MG63 (cell line): ENCODE measurements around the gene FAT2. TPM values are rescaled to one million over a fixed set of nuclear protein-coding genes. Genes with fewer than 3 reads are reported as not detected.

Source experiments
- DNase-seq: peaks from one replicate; pipeline ENCODE4 v3.0.0-alpha.2; 2020
- H3K27me3 ChIP-seq: fragments of 250-450 bp; sonication (Bioruptor Pico); 2 replicates; pipeline ENCODE4 v1.5.1; 2020; ENCODE audit warnings: mild to moderate bottlenecking, moderate library complexity
- H3K36me3 ChIP-seq: fragments of 250-450 bp; sonication (Bioruptor Pico); 2 replicates; pipeline ENCODE4 v1.5.1; 2020; ENCODE audit warnings: mild to moderate bottlenecking, moderate library complexity
- H3K4me3 ChIP-seq: fragments of 250-450 bp; sonication (Bioruptor Pico); 2 replicates; pipeline ENCODE4 v1.5.1; 2020; ENCODE audit warnings: mild to moderate bottlenecking, moderate library complexity
- H3K9me3 ChIP-seq: fragments of 250-450 bp; sonication (Bioruptor Pico); 2 replicates; pipeline ENCODE4 v1.5.1; 2020; ENCODE audit warnings: mild to moderate bottlenecking, moderate library complexity
- total RNA-seq: library from RNA; depleted of rRNA; stranded (reverse); fragments of >200 nt; shearing (Covaris generic); gene quantifications from 2 replicates; pipeline ENCODE4 v1.2.3, GENCODE V29; 2014; ENCODE audit warnings: low replicate concordance; rRNA removed

The FAT2 gene, protein sequence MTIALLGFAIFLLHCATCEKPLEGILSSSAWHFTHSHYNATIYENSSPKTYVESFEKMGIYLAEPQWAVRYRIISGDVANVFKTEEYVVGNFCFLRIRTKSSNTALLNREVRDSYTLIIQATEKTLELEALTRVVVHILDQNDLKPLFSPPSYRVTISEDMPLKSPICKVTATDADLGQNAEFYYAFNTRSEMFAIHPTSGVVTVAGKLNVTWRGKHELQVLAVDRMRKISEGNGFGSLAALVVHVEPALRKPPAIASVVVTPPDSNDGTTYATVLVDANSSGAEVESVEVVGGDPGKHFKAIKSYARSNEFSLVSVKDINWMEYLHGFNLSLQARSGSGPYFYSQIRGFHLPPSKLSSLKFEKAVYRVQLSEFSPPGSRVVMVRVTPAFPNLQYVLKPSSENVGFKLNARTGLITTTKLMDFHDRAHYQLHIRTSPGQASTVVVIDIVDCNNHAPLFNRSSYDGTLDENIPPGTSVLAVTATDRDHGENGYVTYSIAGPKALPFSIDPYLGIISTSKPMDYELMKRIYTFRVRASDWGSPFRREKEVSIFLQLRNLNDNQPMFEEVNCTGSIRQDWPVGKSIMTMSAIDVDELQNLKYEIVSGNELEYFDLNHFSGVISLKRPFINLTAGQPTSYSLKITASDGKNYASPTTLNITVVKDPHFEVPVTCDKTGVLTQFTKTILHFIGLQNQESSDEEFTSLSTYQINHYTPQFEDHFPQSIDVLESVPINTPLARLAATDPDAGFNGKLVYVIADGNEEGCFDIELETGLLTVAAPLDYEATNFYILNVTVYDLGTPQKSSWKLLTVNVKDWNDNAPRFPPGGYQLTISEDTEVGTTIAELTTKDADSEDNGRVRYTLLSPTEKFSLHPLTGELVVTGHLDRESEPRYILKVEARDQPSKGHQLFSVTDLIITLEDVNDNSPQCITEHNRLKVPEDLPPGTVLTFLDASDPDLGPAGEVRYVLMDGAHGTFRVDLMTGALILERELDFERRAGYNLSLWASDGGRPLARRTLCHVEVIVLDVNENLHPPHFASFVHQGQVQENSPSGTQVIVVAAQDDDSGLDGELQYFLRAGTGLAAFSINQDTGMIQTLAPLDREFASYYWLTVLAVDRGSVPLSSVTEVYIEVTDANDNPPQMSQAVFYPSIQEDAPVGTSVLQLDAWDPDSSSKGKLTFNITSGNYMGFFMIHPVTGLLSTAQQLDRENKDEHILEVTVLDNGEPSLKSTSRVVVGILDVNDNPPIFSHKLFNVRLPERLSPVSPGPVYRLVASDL (N-terminal part only)
- not detected in 2 replicates for total RNA-seq

DNA sequence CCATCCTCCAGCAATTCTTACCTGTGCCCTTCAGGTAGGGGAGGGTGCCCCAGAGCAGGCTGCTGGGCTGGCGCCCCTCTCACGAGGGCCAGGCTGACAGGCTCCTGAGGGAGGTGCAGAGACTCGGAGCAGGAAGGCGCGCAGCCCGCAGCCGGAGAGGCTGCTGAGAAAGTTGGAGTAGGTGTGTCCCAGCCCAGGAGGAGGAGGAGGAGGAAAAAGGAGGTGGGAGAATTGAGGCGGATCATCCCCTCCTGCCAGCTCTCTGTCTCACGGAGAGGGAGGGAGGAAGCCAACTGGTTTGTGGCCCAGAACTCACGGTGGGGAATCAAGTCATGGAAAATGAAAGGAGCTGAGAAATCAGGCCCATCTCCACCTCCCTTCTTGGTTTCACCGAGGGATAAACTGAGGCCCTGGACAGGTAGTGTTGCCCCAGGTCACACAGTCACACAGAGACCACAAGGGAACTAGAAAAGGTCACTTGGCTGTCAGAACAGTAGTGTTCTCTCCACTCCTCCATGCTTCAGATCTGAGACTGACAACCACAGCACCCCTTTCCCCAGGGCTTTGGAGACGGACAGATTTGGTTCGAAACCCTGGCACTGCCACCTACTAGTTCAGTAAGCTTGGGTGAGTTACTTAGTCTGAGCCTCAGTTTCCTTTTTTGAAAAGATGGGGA, at the start of gene FAT2:
TSS of gene FAT2 (minus strand) at position 188 of the 676 bp plus-strand sequence. CDS start 22,400 bp downstream, outside the sequence.
- no peak for DNase-seq
- no peaks in the 10 kb centered on the region for H3K27me3 ChIP-seq
- H3K9me3 ChIP-seq: no peaks in the 10 kb centered on the region
- H3K36me3 ChIP-seq: no peaks in the 10 kb centered on the region
- H3K4me3 ChIP-seq: no peak within 1 kb of the TSS

DNA sequence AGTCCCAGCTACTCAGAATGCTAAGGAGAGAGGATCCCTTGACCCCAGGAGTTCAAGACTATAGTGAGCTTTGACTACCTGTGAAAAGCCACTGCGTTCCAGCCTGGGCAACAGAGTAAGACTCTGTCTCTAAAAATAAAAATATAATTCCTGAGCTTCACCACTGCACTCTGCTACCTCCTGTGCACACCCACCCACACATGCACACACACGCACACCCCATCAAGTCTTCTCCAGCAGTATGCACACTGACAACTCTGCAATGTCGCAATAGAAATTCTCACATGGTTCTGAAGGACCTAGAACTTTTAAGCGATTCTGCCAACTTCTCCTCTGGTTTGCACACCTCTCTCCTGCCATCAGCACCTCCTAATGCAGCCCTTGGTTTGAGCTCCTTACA, 47.5 kb upstream of the FAT2 start:
- Histone ChIP-seq H3K9me3 (peaks cover 6% of the 10 kb centered on the region; the same call in 1 of the 2 replicates), H3K27me3 (peaks cover 15% of the 10 kb centered on the region), H3K4me3 (no peak overlapping the region), H3K36me3 (no peaks in the 10 kb centered on the region)
- no peak for DNase-seq

DNA sequence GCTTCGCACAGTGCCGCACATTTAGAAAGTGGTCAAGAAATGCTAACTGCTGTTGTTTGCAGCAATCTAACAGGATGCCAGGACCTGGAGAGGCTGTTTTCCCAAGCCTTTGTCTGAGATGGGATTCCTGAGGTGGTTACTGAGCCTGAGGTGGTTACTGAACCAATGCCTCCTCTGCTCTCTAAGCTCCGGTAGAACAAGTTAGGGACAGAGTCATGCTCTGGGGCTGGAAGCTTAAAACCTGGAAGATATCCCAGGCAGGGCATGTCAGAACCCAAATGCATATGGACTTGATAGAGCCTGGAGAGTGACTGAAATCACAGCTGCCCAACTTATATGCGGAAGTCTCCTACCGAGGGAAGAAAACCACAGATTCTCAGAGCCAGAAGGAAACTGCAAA, 46.5 kb upstream of the FAT2 start:
- no peak overlapping the region for H3K4me3 ChIP-seq
- peaks cover 6% of the 10 kb centered on the region; the same call in 1 of the 2 replicates for H3K9me3 ChIP-seq
- peaks cover 15% of the 10 kb centered on the region for H3K27me3 ChIP-seq
- no peak for DNase-seq
- no peaks in the 10 kb centered on the region for H3K36me3 ChIP-seq

DNA sequence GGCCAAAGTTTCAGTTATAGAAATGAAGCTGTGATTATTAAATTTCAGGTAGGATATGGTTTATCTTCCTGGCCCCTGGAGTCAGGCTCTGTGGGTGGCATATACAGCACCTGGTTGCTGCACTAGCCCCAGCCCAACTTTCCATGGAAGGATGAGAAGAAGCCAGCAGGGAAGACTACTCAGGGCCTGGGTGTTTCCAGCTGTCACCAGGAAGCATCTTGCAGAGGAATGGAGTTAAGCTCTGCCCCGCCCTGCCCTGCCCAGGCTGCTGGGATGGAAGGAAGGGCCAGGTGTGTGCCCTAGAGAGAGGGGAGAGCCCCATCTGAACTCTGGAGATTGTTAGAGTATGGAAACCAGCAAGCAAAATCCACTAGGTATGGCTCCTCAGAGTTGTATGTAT, 42.8 kb upstream of the FAT2 start:
- H3K36me3 ChIP-seq: no peaks in the 10 kb centered on the region
- no peak overlapping the region for H3K4me3 ChIP-seq
- DNase-seq: no peak
- peaks cover 6% of the 10 kb centered on the region; the same call in 1 of the 2 replicates for H3K9me3 ChIP-seq
- peaks cover 15% of the 10 kb centered on the region for H3K27me3 ChIP-seq

DNA sequence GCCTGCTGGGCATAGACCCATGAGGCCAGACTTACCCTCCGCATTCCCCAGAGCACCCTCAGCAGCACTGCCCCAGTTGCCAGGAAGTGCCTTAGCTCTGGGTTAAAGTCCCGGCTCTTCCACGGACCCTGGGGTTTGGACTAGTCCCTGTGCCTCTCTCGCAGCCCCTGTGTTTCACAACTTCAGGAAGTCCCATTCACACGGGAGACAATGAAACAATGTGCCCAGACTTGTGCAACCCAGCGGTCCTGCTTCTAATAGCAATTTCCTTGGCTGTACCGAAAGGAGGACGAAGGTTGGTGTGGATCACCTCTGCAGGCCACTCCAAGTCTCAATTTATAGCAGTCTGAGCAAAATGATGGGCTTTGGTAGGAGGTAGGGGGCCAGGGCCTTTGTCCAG, 41.8 kb upstream of the FAT2 start:
- Histone ChIP-seq H3K4me3 (no peak overlapping the region), H3K27me3 (peaks cover 15% of the 10 kb centered on the region), H3K9me3 (peaks cover 6% of the 10 kb centered on the region; the same call in 1 of the 2 replicates), H3K36me3 (no peaks in the 10 kb centered on the region)
- no peak for DNase-seq

DNA sequence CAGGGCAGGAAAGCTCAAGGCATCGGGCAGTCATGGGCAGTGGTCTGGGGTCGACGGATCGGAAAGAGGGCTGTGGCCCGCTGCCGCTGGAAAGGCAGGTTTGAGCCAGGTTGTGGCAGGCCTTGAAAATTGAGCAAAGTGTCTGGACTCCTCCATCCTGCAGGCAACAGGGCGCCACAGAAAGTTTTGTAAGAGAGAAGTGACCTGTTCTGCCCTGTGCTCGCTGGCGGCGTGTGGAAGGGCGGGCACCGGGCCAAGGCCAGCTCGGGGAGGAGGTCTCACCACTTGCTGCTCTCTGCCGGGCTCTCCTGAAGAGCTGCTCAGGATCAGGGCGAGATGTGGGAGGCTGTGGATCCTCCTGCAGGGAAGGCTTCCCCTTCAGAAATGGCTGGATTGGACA, 41.4 kb upstream of the FAT2 start:
- Histone ChIP-seq H3K9me3 (peaks cover 6% of the 10 kb centered on the region; the same call in 1 of the 2 replicates), H3K36me3 (no peaks in the 10 kb centered on the region), H3K4me3 (no peak overlapping the region), H3K27me3 (peaks cover 13% of the 10 kb centered on the region)
- DNase-seq: no peak

DNA sequence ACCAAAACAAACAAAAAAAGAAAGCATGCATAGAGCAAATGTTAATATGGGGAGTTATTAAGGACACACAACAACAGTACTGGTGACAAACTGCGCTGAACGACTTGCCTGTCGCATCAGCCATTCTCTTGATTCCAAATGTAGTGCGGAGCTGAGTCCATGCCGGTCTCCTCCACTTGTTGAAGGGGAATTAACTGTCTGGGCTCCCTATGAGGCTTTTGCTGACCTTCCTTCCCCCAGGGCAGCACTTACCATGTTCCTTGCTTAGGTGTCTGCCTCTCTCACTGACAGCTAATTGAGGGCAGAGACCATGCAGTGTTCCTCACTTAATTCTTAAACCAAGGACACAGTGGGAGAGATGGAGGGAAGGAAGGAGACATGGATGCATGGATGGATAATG, 40.8 kb upstream of the FAT2 start:
- Histone ChIP-seq H3K27me3 (peaks cover 10% of the 10 kb centered on the region), H3K36me3 (no peaks in the 10 kb centered on the region), H3K4me3 (no peak overlapping the region), H3K9me3 (peaks cover 6% of the 10 kb centered on the region; the same call in 1 of the 2 replicates)
- DNase-seq: no peak

DNA sequence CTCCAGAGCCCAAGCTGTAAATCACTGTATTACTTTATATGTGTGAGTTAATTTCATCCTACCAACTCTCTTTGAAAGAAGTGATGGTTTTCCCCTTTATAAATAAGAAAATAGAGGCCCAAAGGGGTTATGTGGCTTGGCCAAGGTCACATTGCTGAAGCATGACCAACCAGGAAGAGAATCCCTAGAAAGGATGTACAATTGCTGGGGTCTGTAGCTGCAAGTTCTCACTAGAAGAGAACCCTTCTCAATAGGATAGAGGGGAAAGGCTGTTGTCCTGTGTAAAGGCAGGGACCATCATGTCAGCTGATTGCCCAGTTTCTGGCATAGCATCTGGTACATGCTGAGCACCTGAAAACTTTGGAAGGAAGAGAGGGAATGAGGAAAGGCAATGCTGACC, 39.0 kb upstream of the FAT2 start:
- peaks cover under 1% of the 10 kb centered on the region; the same call in 1 of the 2 replicates for H3K9me3 ChIP-seq
- DNase-seq: no peak
- no peaks in the 10 kb centered on the region for H3K36me3 ChIP-seq
- no peak overlapping the region for H3K4me3 ChIP-seq
- peaks cover under 1% of the 10 kb centered on the region; the same call in 1 of the 2 replicates for H3K27me3 ChIP-seq

DNA sequence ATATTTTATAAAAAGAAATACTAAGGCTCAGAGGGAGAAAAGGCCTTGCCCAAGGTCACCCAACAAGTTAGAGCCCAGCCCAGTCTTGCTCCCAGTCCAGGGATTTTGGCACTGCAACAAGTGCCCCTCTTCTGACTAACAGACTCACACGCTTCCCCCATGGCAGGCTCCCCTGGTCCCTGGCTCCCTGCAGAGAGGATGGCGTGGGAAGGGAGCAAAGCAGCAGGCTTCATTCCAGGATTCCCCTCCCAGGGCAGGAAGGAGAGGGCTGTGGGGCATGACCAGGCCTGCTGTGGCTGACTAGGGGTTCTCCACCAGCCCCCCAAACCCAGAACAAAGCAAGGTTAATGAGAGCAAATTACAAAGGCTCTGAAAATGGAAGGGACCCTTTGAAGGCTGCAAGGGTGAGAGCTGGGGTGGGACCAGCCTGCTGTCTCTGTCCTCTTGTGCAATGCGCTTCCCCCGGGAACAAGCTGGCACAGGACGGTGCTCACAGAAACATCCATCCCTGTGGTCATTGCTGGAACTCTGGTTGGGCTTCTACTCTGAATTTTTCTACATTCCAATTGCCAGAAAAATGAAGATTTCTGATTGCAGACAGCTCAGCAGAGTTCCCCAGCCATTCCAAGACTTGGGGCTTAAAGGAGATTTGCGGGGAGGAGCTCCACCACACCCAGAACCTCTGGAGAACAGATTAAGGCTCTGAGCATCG, 37.1 kb upstream of the FAT2 start:
- H3K27me3 ChIP-seq: peaks cover 4% of the 10 kb centered on the region; the same call in 1 of the 2 replicates
- no peaks in the 10 kb centered on the region for H3K36me3 ChIP-seq
- H3K9me3 ChIP-seq: no peaks in the 10 kb centered on the region
- DNase-seq: peak; percentile 88
- H3K4me3 ChIP-seq: no peak overlapping the region

DNA sequence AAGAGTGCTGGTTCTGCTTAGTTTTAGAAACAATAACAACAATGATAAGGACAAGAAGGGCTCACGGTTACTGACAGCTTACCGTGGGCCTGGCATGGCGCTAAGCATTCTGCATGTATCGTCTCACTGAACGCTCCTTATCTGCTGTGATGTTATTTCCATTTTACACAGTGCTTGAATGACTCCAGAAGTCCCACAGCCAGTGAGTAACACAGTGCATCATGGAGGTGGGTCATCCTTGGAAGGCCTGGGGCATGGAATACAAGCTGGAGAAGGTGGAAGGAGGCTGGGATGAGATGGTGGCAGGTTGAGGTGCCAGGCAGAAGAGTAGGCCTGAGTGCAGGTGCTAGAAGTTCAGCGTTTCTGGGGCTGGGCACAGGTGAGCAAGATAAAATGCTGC, 36.5 kb upstream of the FAT2 start:
- Histone ChIP-seq H3K36me3 (no peaks in the 10 kb centered on the region), H3K27me3 (peaks cover 4% of the 10 kb centered on the region; the same call in 1 of the 2 replicates), H3K4me3 (no peak overlapping the region), H3K9me3 (no peaks in the 10 kb centered on the region)
- DNase-seq: peak; percentile 42

DNA sequence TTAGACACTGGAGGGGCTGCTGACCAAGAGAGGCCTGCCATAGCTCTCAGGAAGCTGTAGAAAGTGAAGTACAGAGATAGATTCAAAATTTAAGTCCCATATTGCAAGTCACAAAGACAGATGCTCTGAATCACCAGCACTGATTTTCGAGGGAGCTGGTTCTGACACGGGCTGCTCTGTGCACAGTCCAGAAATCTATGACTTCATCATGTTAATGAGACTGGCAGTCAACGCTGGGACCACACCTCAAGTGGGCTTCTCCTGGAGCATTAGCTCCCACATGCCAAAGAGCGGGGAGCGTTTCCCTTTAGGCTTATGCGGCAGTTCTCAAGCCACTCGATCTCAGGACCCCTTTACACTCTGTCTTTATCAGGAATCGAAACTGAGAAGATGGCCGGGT, 34.2 kb upstream of the FAT2 start:
- no peak overlapping the region for H3K4me3 ChIP-seq
- no peaks in the 10 kb centered on the region for H3K36me3 ChIP-seq
- no peaks in the 10 kb centered on the region for H3K9me3 ChIP-seq
- peaks cover 8% of the 10 kb centered on the region; the same call in 1 of the 2 replicates for H3K27me3 ChIP-seq
- DNase-seq: no peak

DNA sequence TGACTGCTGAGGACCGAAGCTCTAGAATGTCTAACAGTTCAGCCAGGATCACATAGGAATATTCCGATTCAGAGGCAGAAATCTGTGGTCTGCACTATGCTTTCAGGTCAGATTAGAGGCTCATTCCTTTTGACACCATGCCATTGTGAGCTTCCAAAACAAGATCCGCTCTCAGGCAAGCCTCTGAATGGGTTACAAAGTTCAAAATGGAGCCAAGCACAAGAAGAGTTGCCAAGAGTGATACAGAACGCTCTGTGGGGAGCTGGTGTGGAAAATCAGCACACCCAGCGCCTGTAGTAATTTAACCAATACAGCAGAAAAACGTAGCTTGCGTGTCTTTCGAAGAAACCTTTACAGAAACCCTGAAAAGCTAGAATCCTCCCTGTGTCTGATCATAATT, 33.3 kb upstream of the FAT2 start:
- Histone ChIP-seq H3K9me3 (no peaks in the 10 kb centered on the region), H3K4me3 (no peak overlapping the region), H3K36me3 (no peaks in the 10 kb centered on the region), H3K27me3 (peaks cover 8% of the 10 kb centered on the region; the same call in 1 of the 2 replicates)
- DNase-seq: no peak

DNA sequence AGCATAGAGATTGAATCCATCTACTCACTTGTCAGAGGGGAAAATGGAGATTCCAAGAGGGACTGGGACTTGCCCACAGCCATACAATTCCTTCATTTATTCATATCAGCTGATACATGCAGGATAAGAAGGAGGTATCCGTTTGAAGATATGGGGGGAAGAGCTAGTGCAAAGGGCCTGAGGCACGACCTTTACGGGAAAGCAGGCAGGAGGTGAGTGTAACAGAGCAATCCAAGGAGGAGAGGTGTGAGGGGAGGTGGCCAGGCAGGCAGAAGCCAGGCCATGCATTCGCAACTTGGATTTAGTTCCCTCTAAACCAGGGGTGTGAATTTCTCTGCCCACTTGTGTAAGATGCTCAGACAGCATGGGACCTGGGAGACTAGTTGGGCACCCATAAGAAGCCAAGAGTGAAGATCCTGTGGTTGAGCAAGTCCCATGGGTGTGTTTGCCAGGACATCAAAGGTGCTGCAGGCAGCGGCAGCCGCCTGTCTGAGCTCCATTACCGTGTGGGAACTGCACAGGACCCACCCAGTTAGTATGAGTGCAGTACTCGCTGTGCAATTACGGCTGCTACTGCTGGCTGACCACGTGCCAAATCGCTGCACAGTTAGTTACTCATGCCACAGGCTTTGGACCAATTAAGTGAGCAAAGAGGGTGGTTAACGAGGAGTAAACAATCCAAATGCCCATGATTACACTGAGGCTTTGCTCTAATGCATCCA, 31.4 kb upstream of the FAT2 start:
- no peaks in the 10 kb centered on the region for H3K9me3 ChIP-seq
- no peaks in the 10 kb centered on the region for H3K36me3 ChIP-seq
- H3K27me3 ChIP-seq: peaks cover 8% of the 10 kb centered on the region; the same call in 1 of the 2 replicates
- no peak for DNase-seq
- H3K4me3 ChIP-seq: no peak overlapping the region

DNA sequence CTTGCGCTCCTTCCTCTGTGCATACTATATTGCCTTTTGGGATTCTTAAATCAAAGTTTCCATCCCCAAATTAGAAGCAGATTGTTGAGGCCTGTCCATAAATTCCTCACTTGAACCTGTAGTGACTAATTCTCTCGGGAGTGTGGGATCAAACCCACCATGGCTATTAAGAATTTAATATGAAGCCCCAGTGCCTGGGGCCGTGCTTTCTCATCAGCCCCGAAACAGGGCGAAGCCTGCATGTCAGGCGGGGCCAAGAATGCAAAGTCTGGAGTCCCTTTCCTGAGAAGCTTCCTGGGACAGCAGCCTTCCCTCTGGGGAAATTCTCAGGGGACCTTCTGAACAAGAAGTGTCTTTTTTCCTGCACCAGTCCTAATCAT, 29.3 kb upstream of the FAT2 start:
- H3K9me3 ChIP-seq: no peaks in the 10 kb centered on the region
- peaks cover 8% of the 10 kb centered on the region; the same call in 1 of the 2 replicates for H3K27me3 ChIP-seq
- no peak overlapping the region for H3K4me3 ChIP-seq
- DNase-seq: no peak
- H3K36me3 ChIP-seq: no peaks in the 10 kb centered on the region
